HEK293 (cell line): ENCODE data around the gene C19orf12.

Experiments
- ATF2 ChIP-seq: fragments of 450-650 bp; formaldehyde crosslinking; IDR thresholded peaks from 2 replicates; pipeline ENCODE4 v1.5.1; 2016; ENCODE audit warnings: missing biosample characterization, missing genetic modification characterization, low read depth
- EGR2 ChIP-seq: fragments of 450-650 bp; formaldehyde crosslinking; IDR thresholded peaks from 2 replicates; pipeline ENCODE4 v1.5.1; 2016; ENCODE audit warnings: low read depth, missing biosample characterization, missing genetic modification characterization
- HOXC10 ChIP-seq: sonication (generic); formaldehyde crosslinking; IDR thresholded peaks from 2 replicates; pipeline ENCODE4 v1.8.1; 2023; ENCODE audit warnings: mild to moderate bottlenecking, missing genetic modification reagents
- HOXD13 ChIP-seq: sonication (generic); formaldehyde crosslinking; IDR thresholded peaks from 2 replicates; pipeline ENCODE4 v1.8.0; 2022; ENCODE audit warnings: missing genetic modification reagents, borderline replicate concordance
- SCRT2 ChIP-seq: fragments of 450-650 bp; formaldehyde crosslinking; IDR thresholded peaks from 2 replicates; pipeline ENCODE4 v1.5.1; 2016; ENCODE audit warnings: missing biosample characterization, missing genetic modification characterization
- TRIM28 ChIP-seq: IDR thresholded peaks from 2 replicates; pipeline ENCODE4 v1.6.1; 2011; ENCODE audit warnings: low read length, control low read depth, borderline replicate concordance
- TSHZ1 ChIP-seq: fragments of 450-650 bp; formaldehyde crosslinking; IDR thresholded peaks from 2 replicates; pipeline ENCODE4 v1.5.1; 2016; ENCODE audit warnings: missing biosample characterization, missing genetic modification characterization, borderline replicate concordance
- ZBTB49 ChIP-seq: fragments of 450-650 bp; formaldehyde crosslinking; IDR thresholded peaks from 2 replicates; pipeline ENCODE4 v1.5.1; 2016; ENCODE audit warnings: missing biosample characterization, missing genetic modification characterization, low read depth
- ZEB2 ChIP-seq: fragments of 450-650 bp; formaldehyde crosslinking; IDR thresholded peaks from 2 replicates; pipeline ENCODE4 v1.5.1; 2016; ENCODE audit warnings: missing biosample characterization, missing genetic modification characterization
- ZFHX2 ChIP-seq: fragments of 450-650 bp; formaldehyde crosslinking; conservative IDR thresholded peaks from 2 replicates; pipeline ENCODE4 v1.5.1; 2016; ENCODE audit warnings: missing biosample characterization, missing genetic modification characterization
- ZNF132 ChIP-seq: fragments of 450-650 bp; formaldehyde crosslinking; IDR thresholded peaks from 2 replicates; pipeline ENCODE4 v1.5.1; 2017; ENCODE audit warnings: missing biosample characterization, missing genetic modification characterization, borderline replicate concordance
- ZNF157 ChIP-seq: fragments of 450-650 bp; formaldehyde crosslinking; IDR thresholded peaks from 2 replicates; pipeline ENCODE4 v1.5.1; 2016; ENCODE audit warnings: missing biosample characterization, missing genetic modification characterization
- ZNF16 ChIP-seq: fragments of 450-650 bp; formaldehyde crosslinking; IDR thresholded peaks from 2 replicates; pipeline ENCODE4 v1.5.1; 2016; ENCODE audit warnings: low read depth, missing biosample characterization, missing genetic modification characterization
- ZNF175 ChIP-seq: fragments of 450-650 bp; formaldehyde crosslinking; IDR thresholded peaks from 2 replicates; pipeline ENCODE4 v1.5.1; 2016; ENCODE audit warnings: missing biosample characterization, missing genetic modification characterization
- ZNF211 ChIP-seq: fragments of 450-650 bp; formaldehyde crosslinking; IDR thresholded peaks from 2 replicates; pipeline ENCODE4 v1.5.1; 2016; ENCODE audit warnings: low read depth, missing biosample characterization, missing genetic modification characterization
- ZNF292 ChIP-seq: fragments of 450-650 bp; formaldehyde crosslinking; IDR thresholded peaks from 2 replicates; pipeline ENCODE4 v1.5.1; 2016; ENCODE audit warnings: low read depth, missing biosample characterization, missing genetic modification characterization, borderline replicate concordance
- ZNF366 ChIP-seq: fragments of 450-650 bp; formaldehyde crosslinking; conservative IDR thresholded peaks from 2 replicates; pipeline ENCODE4 v1.5.1; 2016; ENCODE audit warnings: missing biosample characterization, missing genetic modification characterization
- ZNF391 ChIP-seq: fragments of 450-650 bp; formaldehyde crosslinking; IDR thresholded peaks from 2 replicates; pipeline ENCODE4 v1.5.1; 2016; ENCODE audit warnings: low read depth, missing biosample characterization, missing genetic modification characterization, borderline replicate concordance
- ZNF514 ChIP-seq: fragments of 450-650 bp; formaldehyde crosslinking; IDR thresholded peaks from 2 replicates; pipeline ENCODE4 v1.5.1; 2016; ENCODE audit warnings: missing biosample characterization, missing genetic modification characterization
- ZNF521 ChIP-seq: fragments of 450-650 bp; formaldehyde crosslinking; IDR thresholded peaks from 2 replicates; pipeline ENCODE4 v1.5.1; 2017; ENCODE audit warnings: missing biosample characterization, mild to moderate bottlenecking, missing genetic modification characterization
- ZNF529 ChIP-seq: fragments of 450-650 bp; formaldehyde crosslinking; IDR thresholded peaks from 2 replicates; pipeline ENCODE4 v1.5.1; 2017; ENCODE audit warnings: missing genetic modification characterization, missing biosample characterization; ENCODE audit not compliant: insufficient replicate concordance
- ZNF558 ChIP-seq: fragments of 450-650 bp; formaldehyde crosslinking; IDR thresholded peaks from 2 replicates; pipeline ENCODE4 v1.5.1; 2016; ENCODE audit warnings: missing biosample characterization, missing genetic modification characterization
- ZNF561 ChIP-seq: fragments of 450-650 bp; IDR thresholded peaks from 2 replicates; pipeline ENCODE4 v1.5.1; 2018; ENCODE audit warnings: missing biosample characterization, missing genetic modification characterization, borderline replicate concordance
- ZNF571 ChIP-seq: fragments of 450-650 bp; formaldehyde crosslinking; IDR thresholded peaks from 2 replicates; pipeline ENCODE4 v1.5.0; 2017; ENCODE audit warnings: missing biosample characterization, missing genetic modification characterization
- ZNF600 ChIP-seq: fragments of 450-650 bp; formaldehyde crosslinking; IDR thresholded peaks from 2 replicates; pipeline ENCODE4 v1.5.1; 2016; ENCODE audit warnings: missing biosample characterization, missing genetic modification characterization
- ZNF747 ChIP-seq: fragments of 450-650 bp; formaldehyde crosslinking; IDR thresholded peaks from 2 replicates; pipeline ENCODE4 v1.5.1; 2016; ENCODE audit warnings: missing biosample characterization, missing genetic modification characterization
- ZNF76 ChIP-seq: fragments of 450-650 bp; formaldehyde crosslinking; IDR thresholded peaks from 2 replicates; pipeline ENCODE4; 2016; ENCODE audit warnings: low read depth, missing biosample characterization, missing genetic modification characterization, borderline replicate concordance
- ZSCAN30 ChIP-seq: fragments of 450-650 bp; IDR thresholded peaks from 2 replicates; pipeline ENCODE4 v1.5.1; 2018; ENCODE audit warnings: missing biosample characterization, mild to moderate bottlenecking, missing genetic modification characterization, moderate library complexity
- TF ChIP-seq, protein P1 (sequence below): fragments of 450-650 bp; formaldehyde crosslinking; IDR thresholded peaks from 2 replicates; pipeline ENCODE4 v1.5.1; 2016; ENCODE audit warnings: missing biosample characterization, missing genetic modification characterization
- TF ChIP-seq, protein P2 (sequence below): fragments of 450-650 bp; formaldehyde crosslinking; IDR thresholded peaks from 2 replicates; pipeline ENCODE4 v1.5.1; 2017; ENCODE audit warnings: missing biosample characterization, mild to moderate bottlenecking, missing genetic modification characterization, moderate library complexity

Gene C19orf12

GRCh38 chr19:29666578-29667386, 48.3 kb downstream of the C19orf12 start (continued):
- TF ChIP-seq TSHZ1 (tag by site-specific recombination): no peak
- TF ChIP-seq ZNF76 (tag by site-specific recombination): no peak
- TF ChIP-seq ZNF157 (tag by site-specific recombination): no peak
- TF ChIP-seq ZEB2: no peak
- TF ChIP-seq, protein P1, sequence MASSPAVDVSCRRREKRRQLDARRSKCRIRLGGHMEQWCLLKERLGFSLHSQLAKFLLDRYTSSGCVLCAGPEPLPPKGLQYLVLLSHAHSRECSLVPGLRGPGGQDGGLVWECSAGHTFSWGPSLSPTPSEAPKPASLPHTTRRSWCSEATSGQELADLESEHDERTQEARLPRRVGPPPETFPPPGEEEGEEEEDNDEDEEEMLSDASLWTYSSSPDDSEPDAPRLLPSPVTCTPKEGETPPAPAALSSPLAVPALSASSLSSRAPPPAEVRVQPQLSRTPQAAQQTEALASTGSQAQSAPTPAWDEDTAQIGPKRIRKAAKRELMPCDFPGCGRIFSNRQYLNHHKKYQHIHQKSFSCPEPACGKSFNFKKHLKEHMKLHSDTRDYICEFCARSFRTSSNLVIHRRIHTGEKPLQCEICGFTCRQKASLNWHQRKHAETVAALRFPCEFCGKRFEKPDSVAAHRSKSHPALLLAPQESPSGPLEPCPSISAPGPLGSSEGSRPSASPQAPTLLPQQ: no peak; the same call in 1 of the 2 replicates
- TF ChIP-seq ZNF16: no peak
- TF ChIP-seq, protein P2, sequence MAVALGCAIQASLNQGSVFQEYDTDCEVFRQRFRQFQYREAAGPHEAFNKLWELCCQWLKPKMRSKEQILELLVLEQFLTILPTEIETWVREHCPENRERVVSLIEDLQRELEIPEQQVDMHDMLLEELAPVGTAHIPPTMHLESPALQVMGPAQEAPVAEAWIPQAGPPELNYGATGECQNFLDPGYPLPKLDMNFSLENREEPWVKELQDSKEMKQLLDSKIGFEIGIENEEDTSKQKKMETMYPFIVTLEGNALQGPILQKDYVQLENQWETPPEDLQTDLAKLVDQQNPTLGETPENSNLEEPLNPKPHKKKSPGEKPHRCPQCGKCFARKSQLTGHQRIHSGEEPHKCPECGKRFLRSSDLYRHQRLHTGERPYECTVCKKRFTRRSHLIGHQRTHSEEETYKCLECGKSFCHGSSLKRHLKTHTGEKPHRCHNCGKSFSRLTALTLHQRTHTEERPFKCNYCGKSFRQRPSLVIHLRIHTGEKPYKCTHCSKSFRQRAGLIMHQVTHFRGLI (tag by site-specific recombination): no peak
- no peak for TF ChIP-seq ZNF558 (tag by site-specific recombination)
- TF ChIP-seq ZNF571: no peak
- no peak for TF ChIP-seq ZNF211 (tag by site-specific recombination)
- TF ChIP-seq ZNF132 (tag by site-specific recombination): no peak
- peak; percentile 24; the same call in 1 of the 2 replicates for TF ChIP-seq ZNF561
- no peak for TF ChIP-seq ZNF292
- no peak for TF ChIP-seq ZNF175
- no peak for TF ChIP-seq SCRT2
- TF ChIP-seq ATF2 (tag by site-specific recombination): peak; percentile 37; the same call in 1 of the 2 replicates
- no peak for TF ChIP-seq ZNF521 (tag by site-specific recombination)
- no peak for TF ChIP-seq ZNF747 (tag by site-specific recombination)
- no peak for TF ChIP-seq EGR2
- peak; percentile 84; the same call in 1 of the 2 replicates for TF ChIP-seq TRIM28
- TF ChIP-seq ZFHX2: no peak
- 0 out of 2 replicates have a peak, but pooled peaks have one; percentile 16 for TF ChIP-seq ZSCAN30 (tag by site-specific recombination)
- TF ChIP-seq ZNF391 (tag by site-specific recombination): no peak
- TF ChIP-seq ZNF529 (tag by site-specific recombination): no peak
- no peak for TF ChIP-seq HOXC10 (CRISPR knock-in tag)
- peak; percentile 45; the same call in 1 of the 2 replicates for TF ChIP-seq ZNF600 (tag by site-specific recombination)
- no peak for TF ChIP-seq HOXD13
- no peak for TF ChIP-seq ZNF514 (tag by site-specific recombination)
- 0 out of 2 replicates have a peak, but pooled peaks have one; percentile 33 for TF ChIP-seq ZBTB49 (tag by site-specific recombination)
- no peak; the same call in 1 of the 2 replicates for TF ChIP-seq ZNF366 (tag by site-specific recombination)
